HG03469 (cell line): Measurements from ENCODE around the gene EVI5.
"Not testable (repeated sequence)": the region's sequence is repeated elsewhere in the genome, so short reads cannot be mapped to it uniquely, and the experiment has no call there.

Source experiments
- ATAC-seq: cut with Tn5 transposase; IDR thresholded peaks from one replicate; pipeline ENCODE4 v1.9.1; 2021; ENCODE audit warnings: mild to moderate bottlenecking, moderate library complexity, moderate number of reproducible peaks; ENCODE audit not compliant: unreplicated experiment

EVI5 gene

DNA sequence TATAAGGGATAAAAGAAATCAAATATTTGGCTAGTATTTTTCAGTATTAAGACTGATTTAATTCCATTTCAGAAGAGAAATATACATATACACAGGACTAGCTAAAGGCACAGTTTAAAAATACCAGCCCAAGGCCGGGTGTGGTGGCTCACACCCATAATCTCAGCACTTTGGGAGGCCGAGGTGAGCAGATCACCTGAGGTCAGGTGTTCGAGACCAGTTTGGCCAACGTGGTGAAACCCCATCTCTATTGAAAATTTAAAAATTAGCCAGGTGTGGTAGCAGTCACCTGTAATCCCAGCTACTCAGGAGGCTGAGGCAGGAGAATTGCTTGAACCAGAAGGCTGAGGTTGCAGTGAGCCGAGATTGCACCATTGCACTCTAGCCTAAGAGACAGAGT is 200.1 kb downstream of the EVI5 start:
- not testable (repeated sequence) for ATAC-seq

DNA sequence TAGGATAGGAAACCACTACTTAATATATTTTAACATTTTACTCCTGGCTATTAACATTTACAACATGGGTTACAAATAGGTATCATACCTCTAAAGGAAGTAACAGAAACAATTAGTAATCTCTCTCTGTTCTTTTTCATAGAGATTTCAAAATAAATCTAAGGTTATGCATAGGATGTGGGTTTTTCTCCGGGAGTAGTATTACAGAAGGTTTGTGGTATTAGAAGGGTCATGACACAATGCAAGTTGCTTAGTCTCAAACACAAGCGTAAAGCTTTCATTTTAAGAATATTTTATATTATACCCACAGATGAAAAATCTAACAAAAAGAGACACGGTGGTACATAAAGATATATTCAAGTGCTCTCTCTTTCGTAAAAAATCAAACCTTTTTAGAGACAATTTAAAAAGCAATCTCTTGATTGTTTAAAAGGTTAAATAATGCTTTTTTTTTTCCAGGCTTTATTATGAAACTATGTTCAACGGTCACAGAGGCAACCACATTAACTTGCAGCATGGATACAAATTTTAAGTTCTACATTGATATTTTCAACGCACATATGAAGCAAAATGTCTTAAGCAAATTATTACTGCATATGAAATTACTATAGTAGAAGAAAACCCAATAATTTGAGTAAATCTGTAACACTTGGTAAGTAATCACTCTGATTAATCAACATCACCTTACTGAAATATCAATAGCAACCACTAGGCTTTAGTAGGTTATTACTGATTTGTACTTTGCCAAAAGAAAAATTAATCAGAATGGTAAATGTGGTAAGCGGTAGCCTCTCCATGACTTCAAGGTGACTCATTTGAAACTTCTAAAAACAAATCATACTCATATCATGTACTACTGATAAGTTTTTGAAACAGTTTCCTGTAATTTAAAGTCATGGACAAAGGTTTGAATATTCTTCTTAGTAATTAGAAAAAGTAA is 200.8 kb downstream of the EVI5 start:
- ATAC-seq: peak; percentile 79

DNA sequence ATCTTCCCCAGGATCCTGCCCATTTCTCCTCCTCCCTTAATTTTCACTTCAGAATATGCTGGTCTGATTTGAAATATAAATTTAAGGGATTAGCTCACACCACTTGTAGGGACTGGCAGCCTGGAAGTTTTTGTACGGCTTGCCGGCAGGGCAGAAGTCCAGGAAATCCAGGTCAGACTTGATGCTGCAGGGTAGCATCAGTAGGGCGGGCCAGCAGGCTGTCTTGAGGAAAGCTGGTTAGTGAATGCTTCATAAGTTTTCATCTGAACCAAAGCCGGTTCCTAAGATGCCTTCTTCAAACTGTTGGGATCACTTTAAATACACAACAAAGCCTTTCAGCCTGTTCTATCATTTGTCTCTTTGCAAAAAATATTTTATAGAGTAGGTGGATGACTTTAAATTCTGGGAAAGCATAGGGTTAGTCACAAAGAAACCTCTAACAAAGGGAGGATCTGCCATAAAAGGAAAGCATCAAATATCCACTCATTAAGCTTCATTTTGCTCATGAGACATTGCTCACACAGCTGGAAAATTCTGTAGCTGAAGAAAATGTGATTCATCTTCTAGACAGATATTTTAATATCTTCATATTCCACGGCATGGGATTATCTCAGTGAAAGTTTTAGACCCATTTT is 207.5 kb downstream of the EVI5 start:
- ATAC-seq: no peak

DNA sequence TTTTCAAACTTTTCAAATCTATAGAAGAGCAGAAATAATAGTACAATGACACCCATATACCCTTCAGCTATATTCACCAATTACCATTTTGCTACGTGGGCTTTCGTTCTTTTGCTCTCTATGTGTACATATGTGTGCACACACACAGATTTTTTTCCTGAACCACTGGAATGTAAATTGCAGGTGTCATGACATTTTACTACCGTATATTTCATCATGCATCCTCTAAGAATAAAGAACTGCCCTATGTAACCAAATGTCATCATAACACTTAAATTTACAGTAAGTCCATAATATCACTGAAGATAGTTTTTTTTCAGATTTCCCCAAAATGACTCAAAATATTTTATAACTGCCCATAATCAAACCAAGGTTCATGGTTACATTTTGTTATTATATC is 209.8 kb downstream of the EVI5 start:
- no peak for ATAC-seq

DNA sequence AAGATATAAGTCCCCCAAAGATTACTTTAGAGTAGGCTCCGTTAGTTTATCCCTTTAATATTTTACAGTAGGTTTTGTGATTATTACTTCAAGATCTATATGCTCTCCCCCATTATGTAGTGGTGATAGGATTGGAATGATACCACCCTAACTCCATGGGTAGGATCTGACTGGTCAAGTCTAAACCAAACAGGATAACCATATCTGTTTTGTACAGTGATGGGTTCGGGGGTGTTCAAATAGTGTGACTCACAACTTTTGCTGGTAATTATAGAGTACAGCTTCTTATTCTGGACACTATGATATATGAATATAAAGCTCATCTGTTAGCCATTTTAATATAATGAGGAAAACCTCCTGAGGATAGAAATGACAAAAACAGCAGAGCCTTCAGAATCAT is 212.4 kb downstream of the EVI5 start:
- no peak for ATAC-seq

DNA sequence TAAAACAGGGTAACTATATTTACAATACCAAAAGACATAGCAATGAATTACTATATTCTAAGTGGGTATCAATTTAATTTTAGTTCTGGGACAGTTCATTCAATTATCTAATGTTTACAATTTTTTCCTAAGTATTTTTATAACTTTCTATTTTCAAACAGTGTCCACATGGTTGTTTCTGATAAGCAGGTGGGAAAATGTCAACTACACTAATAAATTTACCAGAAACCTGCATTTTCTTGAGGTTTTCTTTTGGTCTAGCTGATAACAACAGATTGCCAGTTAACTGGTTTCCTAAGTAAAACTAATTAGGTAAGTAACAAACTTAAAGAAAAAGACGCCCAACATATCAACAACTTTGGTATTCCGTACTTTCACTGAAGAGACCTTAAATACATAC is 213.3 kb downstream of the EVI5 start:
- ATAC-seq: no peak

DNA sequence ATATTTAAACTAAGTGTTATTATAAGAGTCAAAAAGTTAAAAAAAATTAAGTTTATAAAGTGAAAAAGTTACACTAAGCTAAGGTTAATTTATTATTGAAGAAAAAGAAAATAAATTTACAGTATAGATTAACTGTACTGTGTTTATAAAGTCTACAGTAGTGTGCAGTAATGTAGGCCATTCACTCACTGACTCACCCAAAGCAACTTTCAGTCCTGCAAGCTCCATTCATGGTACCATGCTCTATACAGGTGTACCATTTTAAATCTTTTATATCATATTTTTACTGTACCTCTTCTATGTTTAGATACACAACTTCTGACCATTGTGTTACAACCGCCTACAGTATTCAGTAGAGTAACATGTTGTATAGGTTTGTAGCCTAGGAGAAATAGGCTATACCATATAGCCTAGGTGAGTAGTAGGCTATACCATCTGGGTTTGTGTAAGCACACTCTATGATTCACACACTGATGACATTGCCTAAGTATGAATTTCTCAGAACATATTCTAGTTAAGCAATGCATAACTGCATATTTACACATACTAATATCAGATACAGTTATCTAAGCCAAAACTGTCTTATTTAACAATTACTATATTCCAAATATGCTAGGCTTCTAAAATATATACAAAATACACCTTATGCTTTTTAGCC is 217.6 kb downstream of the EVI5 start:
- no peak for ATAC-seq

DNA sequence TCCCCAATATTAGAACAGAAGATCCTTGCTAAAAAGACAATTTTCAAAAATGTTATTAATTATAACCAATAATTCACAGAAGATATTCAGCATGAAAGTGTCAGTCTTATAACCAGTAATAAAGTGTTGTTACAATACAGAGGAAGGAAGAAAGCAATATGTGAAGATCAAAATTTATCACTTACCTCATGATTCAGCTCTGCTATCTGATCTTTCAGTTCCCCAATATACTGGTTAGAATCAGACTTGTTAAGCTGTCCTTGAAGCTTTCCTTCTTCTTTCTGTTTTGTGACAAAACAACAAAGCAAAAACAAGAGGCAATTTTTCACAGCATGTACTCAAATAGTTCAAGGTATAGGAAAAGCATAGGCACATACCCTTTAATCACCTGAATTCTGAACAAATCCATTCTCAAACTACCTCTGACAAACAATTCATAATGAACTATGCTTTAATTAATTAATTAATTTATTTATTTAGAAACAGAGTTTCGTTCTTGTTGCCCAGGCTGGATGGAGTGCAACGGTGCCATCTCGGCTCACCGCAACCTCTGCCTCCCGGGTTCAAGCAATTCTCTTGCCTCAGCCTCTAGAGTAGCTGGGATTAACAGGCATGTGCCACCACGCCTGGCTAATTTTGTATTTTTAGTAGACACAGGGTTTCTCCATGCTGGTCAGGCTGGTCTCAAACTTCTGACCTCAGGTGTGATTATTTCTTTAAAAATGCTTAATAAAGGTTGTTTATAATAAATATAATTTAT is 221.3 kb downstream of the EVI5 start:
- ATAC-seq: peak; percentile 96

DNA sequence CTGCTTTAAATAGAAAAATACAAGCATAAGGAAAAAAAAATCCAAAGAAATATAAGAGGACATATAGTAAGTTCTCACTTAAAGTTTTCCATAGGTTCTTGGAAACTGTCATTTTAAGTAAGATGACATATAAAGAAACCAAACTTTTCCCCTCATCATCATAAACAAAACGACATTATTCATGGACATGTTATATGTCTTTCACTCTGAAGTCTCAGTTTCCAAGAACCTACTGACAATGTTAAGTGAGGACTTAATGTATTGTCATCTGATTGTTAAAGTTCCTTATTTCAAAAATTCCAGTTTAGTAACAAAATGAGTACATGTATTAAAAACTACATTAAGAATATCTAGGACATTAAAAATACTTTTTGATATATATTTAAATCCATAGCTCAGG is 228.6 kb downstream of the EVI5 start:
- ATAC-seq: no peak

DNA sequence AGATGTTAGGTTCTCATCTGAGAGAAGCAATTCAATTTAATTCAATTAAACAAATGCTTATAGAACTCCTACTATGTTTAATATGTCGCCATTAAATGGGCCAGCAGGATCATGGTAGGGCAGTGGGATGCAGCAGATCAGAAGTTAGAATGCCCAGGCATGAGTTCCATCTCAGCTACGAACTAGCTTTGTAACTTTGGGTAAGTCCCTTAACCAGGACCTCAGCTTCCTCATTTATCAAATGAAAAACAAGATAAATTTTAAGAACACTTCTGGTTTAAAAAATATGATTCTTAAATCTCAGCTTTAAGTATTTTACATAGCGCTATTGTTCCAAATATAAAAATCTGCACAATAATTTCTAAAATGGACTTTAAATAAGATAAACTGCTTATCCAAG is 230.7 kb downstream of the EVI5 start:
- no peak for ATAC-seq

DNA sequence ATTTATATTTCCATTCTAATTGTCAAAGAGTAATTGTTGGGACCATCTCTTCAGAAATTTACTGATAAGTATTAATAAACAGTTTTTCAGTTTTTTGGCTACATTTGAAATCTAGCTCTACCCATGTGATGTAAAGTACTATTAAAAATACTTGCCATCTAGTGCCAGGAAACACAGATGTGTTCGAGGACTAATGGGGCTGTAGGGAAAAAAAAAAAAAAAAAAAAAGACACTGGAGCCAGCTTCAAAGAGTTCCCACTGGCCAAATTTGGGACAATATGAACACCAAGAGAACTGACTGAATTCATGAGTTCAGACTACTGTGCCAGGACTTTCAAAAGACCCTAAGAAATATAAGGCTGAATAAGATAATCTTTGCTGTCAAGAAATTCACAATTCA is 233.0 kb downstream of the EVI5 start:
- no peak for ATAC-seq

DNA sequence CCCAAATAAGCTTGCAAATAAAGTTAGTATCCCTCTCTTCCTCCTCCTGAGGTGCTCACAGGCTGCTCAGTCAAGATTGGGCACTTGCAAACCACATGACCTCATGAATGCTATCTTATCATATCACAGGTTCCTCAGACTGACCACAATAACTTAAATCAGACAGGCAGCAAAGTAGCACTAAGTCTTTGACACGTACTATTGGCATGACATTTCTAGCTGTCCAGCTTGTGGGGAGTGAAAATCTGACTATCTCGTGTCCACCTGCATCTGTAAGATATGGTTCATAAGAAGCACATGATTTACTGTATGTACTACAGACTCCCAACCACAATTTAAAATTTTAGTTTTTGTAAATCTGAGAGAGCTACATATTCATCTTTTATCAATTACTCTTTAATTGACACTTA is 240.1 kb downstream of the EVI5 start:
- ATAC-seq: no peak

DNA sequence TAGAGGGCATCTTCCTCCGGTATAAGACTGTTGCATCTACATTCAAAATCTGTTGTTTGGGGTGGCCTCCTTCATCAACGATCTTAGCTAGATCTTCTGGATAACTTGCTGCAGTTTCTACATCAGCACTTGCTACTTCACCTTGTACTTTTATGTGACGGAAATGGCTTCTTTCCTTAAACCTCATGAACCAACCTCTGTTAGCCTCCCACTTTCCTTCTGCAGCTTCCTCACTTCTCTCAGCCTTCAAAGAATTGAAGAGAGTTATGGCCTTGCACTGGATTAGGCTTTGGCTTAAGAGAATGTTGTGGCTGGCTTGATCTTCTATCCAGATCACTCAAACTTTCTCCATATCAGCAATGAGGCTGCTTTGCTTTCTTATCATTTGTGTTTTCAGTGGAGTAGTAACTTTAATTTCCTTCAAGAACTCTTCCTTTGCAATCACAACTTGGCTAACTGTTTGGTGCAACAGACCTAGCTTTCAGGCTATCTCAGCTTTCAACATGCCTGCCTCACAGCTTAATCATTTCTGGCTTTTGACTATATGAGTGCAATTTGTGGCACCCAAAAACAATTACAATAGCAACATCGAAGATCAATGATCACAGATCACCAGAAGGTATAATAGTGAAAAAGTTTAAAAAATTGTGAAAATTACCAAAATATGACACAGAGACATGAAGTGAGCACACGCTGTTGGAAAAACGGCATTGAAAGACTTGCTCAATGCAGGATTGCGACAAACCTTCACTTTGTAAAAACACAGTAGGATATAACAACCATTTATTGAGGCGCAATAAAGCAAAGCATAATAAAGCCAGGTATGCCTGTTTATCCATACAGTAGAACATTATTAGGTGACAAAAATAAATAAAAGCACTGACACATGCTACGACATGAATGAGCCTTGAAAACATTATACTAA is 241.5 kb downstream of the EVI5 start:
- no peak for ATAC-seq

DNA sequence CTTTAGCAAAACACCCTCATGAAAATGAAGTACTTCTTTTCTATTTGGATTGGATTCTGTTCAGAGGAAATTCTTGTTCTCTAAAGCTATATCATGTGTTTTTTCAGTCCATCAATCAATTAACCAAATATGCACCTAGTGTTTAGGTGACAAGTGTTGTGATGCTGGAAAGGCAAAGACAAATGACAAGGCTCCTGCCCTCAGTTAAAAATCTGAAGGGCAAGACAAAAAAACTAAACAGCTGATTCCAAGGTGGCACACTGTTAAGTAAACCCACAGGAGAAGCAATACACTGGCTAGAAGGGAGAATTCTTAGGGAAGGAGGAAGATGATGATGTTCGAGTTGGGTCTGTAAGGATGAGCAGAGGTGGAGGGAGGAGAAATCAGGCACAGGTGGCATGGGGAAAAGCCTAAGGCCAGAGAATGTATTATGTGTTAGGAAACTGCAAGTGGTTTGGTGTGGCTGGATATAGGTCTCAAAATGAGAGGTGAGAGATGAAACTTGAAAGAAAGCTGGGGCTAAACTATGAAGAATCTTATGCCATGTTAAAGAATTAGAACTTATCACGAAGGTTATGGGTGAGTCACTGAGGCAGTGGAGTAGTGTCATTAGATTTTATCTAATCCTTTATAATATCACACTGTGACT is 246.4 kb downstream of the EVI5 start:
- peak; percentile 32 for ATAC-seq

DNA sequence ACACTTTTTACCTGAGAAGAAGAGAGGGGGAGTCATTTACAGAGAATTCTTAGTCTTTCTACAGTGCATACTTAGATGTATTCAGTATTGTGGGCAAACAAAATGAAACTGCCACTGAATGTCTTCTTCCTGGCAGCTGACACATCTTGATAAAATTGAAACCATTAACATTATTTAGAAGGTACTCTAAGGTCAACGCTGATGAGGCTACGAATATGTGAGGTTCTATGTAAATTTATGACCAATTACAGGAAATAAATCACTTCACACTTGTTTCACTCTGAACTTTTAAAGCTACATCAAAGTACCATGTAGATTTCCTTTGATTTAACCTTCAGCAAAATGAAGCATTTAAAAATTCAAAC is 246.9 kb downstream of the EVI5 start:
- ATAC-seq: peak; percentile 56

DNA sequence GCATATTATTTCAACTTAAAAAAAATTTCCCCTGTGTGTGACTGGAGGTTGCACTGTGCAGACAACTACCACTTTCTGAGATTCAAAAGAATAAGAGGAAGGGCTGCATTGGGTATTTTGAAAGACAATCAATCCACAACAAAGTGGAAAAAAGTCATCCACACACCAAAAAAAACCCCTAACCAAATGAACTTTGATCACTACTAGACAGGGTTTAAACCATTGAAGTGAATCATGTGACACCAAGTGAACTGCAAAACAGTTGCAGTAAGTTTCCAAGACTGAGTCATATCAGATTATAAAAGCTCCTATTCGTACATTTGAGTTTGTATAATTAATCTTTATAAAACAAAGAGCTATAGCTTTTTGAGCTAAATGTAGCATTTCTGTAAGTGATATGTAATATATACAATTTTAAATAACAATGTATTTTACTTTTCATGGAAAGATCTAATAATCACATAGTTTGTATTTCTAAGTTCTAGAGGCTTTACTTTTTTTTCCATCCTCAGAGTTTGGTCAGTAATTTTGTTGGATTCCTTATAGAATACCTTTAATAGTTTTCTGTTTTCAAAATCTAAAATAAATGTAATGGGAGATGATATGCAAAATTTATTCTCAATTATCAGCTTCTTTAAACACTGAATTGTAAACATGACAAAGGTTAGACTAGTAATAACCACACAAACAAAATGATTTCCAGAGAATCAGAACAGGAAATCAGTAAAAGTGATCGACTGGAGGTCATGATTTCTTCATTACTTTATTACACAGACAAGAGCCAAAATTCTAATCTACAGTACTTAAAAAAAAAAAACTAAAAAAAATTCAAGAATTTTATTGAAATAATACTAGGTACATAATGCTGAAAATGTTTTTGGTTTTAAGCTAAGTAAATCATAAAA is 247.7 kb downstream of the EVI5 start:
- ATAC-seq: peak; percentile 62

DNA sequence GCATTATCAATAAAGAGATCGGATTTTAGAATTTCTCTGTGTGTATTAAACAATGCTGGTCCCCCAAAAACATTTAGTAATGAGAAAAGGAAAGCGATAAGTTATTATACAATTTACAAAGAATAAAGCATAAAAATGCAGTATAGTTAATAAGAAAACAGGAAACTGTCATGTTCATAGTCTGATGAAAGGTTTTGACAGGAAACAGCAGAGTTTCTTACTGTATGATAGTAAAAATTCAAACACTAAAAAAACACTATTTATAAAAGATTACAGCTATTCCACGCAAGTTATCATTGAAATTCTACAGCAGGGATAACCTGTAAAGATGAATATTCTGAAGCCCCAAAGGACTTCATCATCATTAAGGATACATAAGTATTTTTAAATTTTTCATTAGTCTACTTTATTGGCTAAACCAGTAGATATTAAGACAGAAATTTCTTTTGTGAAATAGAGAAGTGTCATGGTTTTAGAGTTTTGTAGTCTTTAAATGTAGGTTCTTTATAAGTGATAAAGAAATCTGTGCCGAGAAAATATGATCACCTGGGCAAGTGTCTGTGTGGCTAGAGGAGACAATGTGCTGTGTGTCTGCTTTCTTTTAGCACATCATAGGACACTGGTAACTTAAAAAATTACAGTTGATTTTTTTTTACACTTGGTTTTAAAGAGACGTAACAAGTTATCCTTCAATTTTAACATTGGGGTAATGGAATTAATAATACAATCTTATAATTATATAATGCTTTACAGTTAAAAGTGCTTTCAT is 248.5 kb downstream of the EVI5 start:
- peak; percentile 9 for ATAC-seq

DNA sequence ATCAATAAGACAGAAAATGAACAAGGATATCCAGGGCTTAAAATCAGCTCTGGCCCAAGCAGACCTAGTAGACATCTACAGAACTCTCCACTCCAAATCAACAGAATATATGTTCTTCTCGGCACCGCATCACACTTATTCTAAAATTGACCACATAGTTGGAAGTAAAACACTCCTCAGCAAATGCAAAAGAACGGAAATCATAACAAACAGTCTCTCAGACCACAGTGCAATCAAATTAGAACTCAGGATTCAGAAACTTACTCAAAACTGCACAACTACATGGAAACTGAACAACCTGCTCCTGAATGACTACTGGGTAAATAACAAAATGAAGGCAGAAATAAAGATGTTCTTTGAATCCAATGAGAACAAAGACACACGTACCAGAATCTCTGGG is 252.5 kb downstream of the EVI5 start:
- ATAC-seq: not testable (repeated sequence)
